Glomerular visceral epithelial cell (primary cell): Measurements from ENCODE around the gene PLEKHH2.
"Not testable (repeated sequence)": the region's sequence is repeated elsewhere in the genome, so short reads cannot be mapped to it uniquely, and the experiment has no call there.

Experiments used
- DNase-seq: peaks from one replicate; pipeline ENCODE4 v3.0.0-alpha.2; 2016; ENCODE audit errors: extremely low spot score

Gene PLEKHH2

GRCh38 chr2:43637030-43637803 is at the start of gene PLEKHH2:
PLEKHH2 (plus strand) TSS chr2:43637260; CDS start chr2:43644674, 7,414 bp downstream.
- peak; percentile 88 for DNase-seq

DNA sequence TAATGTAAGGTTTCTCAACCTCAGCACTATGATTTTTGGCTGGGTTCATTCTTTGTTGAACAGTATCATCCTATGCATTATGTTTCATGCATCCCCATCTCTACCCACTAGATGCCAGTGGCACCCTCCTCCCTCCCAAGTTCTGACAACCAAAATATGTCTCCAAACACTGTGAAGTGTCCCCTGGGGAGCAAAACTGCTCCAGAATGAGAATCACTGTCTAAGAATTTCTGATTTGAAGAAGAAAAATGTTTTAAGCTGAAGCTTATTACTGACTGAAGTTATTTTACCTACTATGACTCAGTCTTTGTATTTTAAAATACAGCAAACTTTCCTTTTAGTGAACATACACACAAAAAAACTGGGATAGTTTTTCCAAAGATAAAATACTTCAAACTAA is 44.6 kb upstream of the PLEKHH2 start:
- DNase-seq: peak; percentile 7

- DNase-seq: no peak
Measured at GRCh38 chr2:43593254-43593653, 43.8 kb upstream of the PLEKHH2 start.

DNA sequence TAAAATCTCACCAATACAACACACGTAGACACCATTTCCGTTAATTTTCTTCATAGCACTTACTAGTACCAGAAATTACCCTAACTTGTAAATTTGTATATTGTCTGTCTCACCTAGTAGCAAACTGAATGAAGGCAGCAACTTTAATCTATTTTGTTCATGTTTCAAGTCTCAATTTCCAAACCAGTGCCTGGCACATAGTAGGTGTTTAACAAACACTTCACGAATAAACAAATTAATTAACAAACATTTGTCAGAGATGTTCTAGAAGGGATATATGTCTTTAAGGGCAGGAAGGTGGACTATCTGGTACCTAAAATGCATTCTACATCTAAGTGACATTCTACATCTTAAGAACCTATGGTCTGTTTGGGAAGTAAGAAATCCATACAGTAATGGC is 42.2 kb upstream of the PLEKHH2 start:
- no peak for DNase-seq

DNA sequence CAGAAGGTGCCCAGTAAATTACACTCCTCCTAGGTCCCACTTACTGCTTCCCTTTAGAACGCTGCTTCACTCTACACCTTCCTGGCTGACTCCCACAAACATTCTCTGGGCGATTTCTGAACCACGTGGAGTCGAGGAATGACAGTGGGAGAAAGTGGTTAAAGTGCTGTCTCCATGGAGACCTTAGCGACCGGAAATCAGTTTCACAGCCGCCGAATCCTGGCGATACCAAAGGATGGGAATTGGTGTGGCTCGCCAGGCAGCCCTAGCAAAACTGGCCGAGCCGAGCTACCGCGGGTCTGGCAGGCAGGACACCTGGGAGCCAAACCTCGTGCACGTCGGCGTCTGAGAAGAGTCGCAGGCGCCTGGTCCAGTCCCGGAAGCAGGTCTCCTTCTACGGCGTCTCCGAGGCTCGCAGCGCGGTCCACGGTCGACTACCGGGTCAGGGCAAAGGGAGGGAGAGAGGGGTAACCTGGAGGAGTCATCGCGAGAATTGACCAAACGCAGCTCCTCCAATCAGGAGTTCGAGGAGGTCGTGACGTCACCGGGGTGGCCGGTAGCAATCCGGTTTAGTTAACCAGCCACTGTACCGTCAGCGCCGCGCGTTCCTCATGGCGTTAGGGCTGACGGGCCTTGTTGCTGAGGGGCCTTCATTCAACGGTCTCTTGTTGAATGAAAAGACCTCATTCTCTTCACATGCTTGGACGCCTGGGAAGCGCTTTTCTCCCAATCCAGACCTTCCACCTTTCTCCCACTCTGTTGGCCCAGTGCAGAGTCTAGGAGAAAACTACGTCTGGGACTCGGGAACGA is 41.3 kb upstream of the PLEKHH2 start, which contains the start of gene THADA:
Gene THADA, minus strand, starts transcription at position 436 of the 810 bp plus-strand sequence. CDS start 3,646 bp downstream, outside the sequence.
- DNase-seq: peak; percentile 96

- DNase-seq: not testable (repeated sequence)
Measured at GRCh38 chr2:43600596-43600995, 36.5 kb upstream of the PLEKHH2 start.

- no peak for DNase-seq
Measured at GRCh38 chr2:43604674-43605073, 32.4 kb upstream of the PLEKHH2 start.

DNA sequence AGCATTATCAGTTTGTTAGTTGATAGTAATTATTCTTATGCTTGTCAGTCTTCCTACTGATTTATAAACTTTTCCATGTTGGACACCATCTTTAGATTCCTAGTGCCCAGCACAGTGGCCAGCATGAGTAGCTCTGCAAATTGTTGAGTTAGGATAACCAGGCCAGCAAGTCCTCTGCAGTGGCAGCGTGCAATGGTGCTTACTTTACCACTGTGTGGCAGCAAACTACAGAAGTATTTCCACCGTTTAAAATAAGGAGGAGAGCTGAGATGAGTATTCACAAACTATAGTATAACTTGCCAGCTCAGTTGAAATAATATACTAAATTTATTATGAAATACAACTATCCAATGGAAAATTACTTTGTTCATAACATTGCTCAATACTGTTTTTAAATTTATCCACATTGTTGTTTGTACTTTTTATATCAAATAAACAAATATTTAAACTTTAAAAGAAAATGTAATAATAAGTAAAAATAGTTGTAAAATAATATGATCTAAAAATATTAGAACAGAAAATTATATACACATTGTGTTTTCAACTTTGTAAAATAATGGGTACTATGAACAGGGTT is 31.9 kb upstream of the PLEKHH2 start:
- DNase-seq: peak; percentile 49

GRCh38 chr2:43605851-43606250 is 31.2 kb upstream of the PLEKHH2 start:
- DNase-seq: no peak

DNA sequence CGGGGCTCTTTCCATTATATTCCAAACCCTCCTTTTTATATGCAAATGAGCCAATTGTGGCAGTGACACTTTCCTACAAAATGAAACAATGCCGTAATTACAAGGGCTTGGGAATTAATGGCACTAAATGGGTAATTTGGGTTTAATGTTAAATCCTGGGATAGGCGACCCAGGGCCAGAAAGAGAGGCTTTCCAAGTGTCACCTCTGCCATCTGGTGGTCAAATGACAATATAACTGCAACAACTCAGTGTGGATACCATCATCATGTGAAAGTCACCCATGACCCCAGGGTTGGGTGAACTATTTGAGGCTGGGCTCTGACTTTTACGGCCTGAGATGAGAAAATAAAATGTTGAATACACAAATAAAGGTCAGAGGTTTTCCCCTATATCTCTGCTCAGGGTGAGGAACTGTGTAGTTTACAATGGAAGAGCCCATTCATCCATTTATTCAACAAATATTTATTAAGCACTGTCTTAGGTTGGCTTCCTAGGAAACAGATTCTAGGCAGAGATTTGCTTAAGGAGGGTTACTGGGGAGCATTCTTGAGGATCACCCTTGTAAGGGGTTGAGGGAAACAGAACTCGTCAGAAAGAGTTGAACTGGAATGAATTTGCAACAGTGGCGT is 27.7 kb upstream of the PLEKHH2 start:
- DNase-seq: peak; percentile 40

DNA sequence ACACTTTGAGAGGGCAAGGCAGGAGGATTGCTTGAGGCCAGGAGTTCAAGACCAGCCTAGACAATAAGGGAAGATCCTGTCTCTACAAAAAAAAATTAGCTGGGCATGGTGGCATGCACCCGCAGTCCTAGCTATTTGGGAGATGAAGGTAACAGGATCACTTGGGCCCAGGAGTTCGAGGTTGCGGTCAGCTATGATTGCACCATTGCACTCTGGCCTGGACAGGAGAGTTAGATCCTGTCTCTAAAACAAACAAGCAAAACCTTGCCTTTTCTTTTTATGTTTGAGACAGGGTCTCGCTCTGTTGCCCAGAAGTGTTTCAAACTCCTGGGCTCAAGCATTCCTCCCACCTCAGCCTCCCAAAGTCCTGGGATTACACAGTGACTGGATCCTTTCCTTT is 26.7 kb upstream of the PLEKHH2 start:
- DNase-seq: no peak

GRCh38 chr2:43611987-43612894 is 24.8 kb upstream of the PLEKHH2 start:
- peak; percentile 66 for DNase-seq

- no peak for DNase-seq
Measured at GRCh38 chr2:43612944-43613343, 24.1 kb upstream of the PLEKHH2 start.

GRCh38 chr2:43616967-43617680 is 19.9 kb upstream of the PLEKHH2 start:
- DNase-seq: no peak

GRCh38 chr2:43619511-43619910 is 17.5 kb upstream of the PLEKHH2 start:
- DNase-seq: no peak

DNA sequence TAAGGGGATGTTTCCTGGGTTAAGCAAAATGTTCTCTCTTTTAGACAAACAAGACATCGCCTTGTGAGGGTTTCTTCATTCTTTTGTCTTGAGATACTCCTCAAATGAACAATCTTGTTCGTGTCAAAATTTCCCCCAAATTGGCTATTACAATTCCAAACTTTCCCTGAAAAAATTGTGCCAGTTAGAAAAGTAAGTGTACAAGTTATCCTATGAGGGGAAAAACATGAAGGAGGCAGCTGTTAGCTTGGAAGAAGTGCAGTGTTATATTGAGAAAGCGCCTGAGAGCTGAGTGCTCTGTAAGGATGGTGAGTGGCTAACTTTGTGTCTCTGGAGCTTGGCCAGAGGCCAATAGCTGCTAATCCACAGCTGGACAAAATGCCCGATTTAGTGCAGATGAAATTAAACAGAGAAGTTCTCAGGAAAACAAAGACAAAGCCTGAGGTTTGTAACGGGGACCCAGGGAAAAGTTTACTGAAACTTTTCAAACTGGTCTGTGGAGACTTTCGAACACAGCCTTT is 14.1 kb upstream of the PLEKHH2 start:
- DNase-seq: no peak

GRCh38 chr2:43631618-43632317 is 5.3 kb upstream of the PLEKHH2 start:
- DNase-seq: no peak

DNA sequence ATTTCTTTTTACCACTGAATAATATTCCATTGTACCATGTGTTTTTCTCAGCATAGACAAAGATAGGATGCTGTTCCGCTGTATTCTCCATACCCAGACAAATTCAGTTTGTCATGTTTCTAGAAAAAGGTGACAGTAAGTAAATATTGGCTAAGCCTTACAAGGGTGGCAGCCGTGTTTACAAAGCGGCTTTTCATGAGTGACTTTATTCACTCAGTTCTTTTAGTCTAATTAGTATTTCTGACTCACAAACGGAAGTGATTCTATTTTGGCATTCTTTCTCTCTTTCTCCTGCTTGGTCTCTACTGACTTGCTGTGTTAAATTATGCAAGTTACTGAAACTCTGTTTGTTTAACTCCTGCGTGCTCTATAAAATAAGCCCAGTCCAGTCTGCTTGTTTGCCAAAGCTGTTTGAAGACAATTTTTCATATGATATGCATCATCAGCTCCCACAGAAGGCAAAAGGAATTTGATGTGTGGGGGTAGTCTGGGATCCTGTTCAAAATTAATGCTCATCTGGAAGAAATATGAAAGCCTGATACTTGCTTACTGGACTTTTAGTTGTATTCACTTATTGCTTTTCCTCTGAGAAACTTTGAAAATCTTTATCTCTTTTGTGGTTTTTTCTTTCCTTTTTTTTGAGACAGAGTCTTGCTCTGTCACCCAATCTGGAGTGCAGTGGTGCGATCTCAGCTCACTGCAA is 2.3 kb upstream of the PLEKHH2 start:
- DNase-seq: peak; percentile 8

DNA sequence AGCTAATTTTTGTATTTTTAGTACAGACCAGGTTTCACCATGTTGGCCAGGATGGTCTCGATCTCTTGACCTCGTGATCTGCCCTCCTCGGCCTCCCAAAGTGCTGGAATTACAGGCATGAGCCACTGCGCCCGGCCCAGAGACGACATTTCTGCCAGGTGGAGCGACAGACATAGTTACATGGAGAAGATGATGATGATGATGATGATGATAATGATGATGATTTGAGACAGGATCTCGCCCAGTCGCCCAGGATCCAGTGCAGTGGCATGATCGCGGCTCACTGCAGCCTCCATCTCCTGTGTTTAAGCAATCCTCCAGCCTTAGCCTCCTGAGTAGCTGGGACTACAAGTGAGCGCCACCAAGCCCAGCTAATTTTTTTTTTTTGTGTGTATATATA is 907 bp upstream of the PLEKHH2 start:
- DNase-seq: not testable (repeated sequence)
